Measurements from ENCODE around the gene CHN1. TPM values are rescaled to one million over a fixed set of nuclear protein-coding genes. Genes with fewer than 3 reads are reported as not detected.

The CHN1 gene
- total RNA-seq, 1 donor from 2014 or later = 61.0 TPM

GRCh38 chr2:174874085-174874484 lies 131.1 kb downstream of the CHN1 start:
- H3K36me3 Mint-ChIP-seq (ENCODE audit: low read depth) = peaks cover 14% of the 10 kb centered on the region
- H3K4me3 Mint-ChIP-seq = no peak overlapping the region
- peaks cover 7% of the 10 kb centered on the region for H3K4me1 Mint-ChIP-seq
- H3K27ac Mint-ChIP-seq (ENCODE audit: unreplicated experiment) = no peak overlapping the region
- no peak for DNase-seq (ENCODE audit: low read depth, low spot score)
- TF ChIP-seq, protein P1, sequence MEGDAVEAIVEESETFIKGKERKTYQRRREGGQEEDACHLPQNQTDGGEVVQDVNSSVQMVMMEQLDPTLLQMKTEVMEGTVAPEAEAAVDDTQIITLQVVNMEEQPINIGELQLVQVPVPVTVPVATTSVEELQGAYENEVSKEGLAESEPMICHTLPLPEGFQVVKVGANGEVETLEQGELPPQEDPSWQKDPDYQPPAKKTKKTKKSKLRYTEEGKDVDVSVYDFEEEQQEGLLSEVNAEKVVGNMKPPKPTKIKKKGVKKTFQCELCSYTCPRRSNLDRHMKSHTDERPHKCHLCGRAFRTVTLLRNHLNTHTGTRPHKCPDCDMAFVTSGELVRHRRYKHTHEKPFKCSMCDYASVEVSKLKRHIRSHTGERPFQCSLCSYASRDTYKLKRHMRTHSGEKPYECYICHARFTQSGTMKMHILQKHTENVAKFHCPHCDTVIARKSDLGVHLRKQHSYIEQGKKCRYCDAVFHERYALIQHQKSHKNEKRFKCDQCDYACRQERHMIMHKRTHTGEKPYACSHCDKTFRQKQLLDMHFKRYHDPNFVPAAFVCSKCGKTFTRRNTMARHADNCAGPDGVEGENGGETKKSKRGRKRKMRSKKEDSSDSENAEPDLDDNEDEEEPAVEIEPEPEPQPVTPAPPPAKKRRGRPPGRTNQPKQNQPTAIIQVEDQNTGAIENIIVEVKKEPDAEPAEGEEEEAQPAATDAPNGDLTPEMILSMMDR (conservative IDR thresholded peaks at IDR 0.05) = no peak
- no peaks in the 10 kb centered on the region for H3K27me3 Mint-ChIP-seq (ENCODE audit: low read depth)
- H3K9me3 Mint-ChIP-seq = no peaks in the 10 kb centered on the region

GRCh38 chr2:174873471-174873870 lies 131.7 kb downstream of the CHN1 start:
- Mint-ChIP-seq H3K4me3 (no peak overlapping the region), H3K27me3 (ENCODE audit: low read depth) (no peaks in the 10 kb centered on the region), H3K36me3 (ENCODE audit: low read depth) (peaks cover 14% of the 10 kb centered on the region), H3K27ac (ENCODE audit: unreplicated experiment) (no peak overlapping the region), H3K4me1 (peaks cover 7% of the 10 kb centered on the region), H3K9me3 (no peaks in the 10 kb centered on the region)
- no peak for DNase-seq (ENCODE audit: low read depth, low spot score)
- TF ChIP-seq, protein P1 (conservative IDR thresholded peaks at IDR 0.05) = no peak

- peaks cover 9% of the 10 kb centered on the region for H3K4me1 Mint-ChIP-seq
- H3K27ac Mint-ChIP-seq (ENCODE audit: unreplicated experiment) = no peak overlapping the region
- TF ChIP-seq, protein P1 (conservative IDR thresholded peaks at IDR 0.05) = no peak
- H3K36me3 Mint-ChIP-seq (ENCODE audit: low read depth) = peaks cover 13% of the 10 kb centered on the region
- no peaks in the 10 kb centered on the region for H3K27me3 Mint-ChIP-seq (ENCODE audit: low read depth)
- H3K9me3 Mint-ChIP-seq = no peaks in the 10 kb centered on the region
- no peak overlapping the region for H3K4me3 Mint-ChIP-seq
- no peak for DNase-seq (ENCODE audit: low read depth, low spot score)
Observed at GRCh38 chr2:174870787-174871186, 134.4 kb downstream of the CHN1 start.

- no peak overlapping the region for H3K27ac Mint-ChIP-seq (ENCODE audit: unreplicated experiment)
- TF ChIP-seq, protein P1 (conservative IDR thresholded peaks at IDR 0.05) = no peak
- peaks cover 17% of the 10 kb centered on the region for H3K4me1 Mint-ChIP-seq
- H3K36me3 Mint-ChIP-seq (ENCODE audit: low read depth) = peaks cover 11% of the 10 kb centered on the region
- H3K27me3 Mint-ChIP-seq (ENCODE audit: low read depth) = no peaks in the 10 kb centered on the region
- DNase-seq (ENCODE audit: low read depth, low spot score) = no peak
- no peaks in the 10 kb centered on the region for H3K9me3 Mint-ChIP-seq
- H3K4me3 Mint-ChIP-seq = no peak overlapping the region
Observed at GRCh38 chr2:174868878-174869277, 136.3 kb downstream of the CHN1 start.

GRCh38 chr2:174866421-174866820 lies 138.8 kb downstream of the CHN1 start:
- H3K27me3 Mint-ChIP-seq (ENCODE audit: low read depth) = no peaks in the 10 kb centered on the region
- H3K9me3 Mint-ChIP-seq = no peaks in the 10 kb centered on the region
- H3K36me3 Mint-ChIP-seq (ENCODE audit: low read depth) = peaks cover 7% of the 10 kb centered on the region
- H3K27ac Mint-ChIP-seq (ENCODE audit: unreplicated experiment) = no peak overlapping the region
- H3K4me3 Mint-ChIP-seq = no peak overlapping the region
- H3K4me1 Mint-ChIP-seq = peaks cover 9% of the 10 kb centered on the region
- no peak for DNase-seq (ENCODE audit: low read depth, low spot score)
- TF ChIP-seq, protein P1 (conservative IDR thresholded peaks at IDR 0.05) = no peak

- H3K27ac Mint-ChIP-seq (ENCODE audit: unreplicated experiment) = no peak overlapping the region
Observed at GRCh38 chr2:174863183-174863582, 142.0 kb downstream of the CHN1 start.

More at GRCh38 chr2:174863183-174863582, 142.0 kb downstream of the CHN1 start:
- no peak for DNase-seq (ENCODE audit: low read depth, low spot score)
- Mint-ChIP-seq H3K9me3 (no peaks in the 10 kb centered on the region), H3K4me1 (peaks cover 15% of the 10 kb centered on the region), H3K4me3 (no peak overlapping the region), H3K36me3 (ENCODE audit: low read depth) (no peaks in the 10 kb centered on the region), H3K27me3 (ENCODE audit: low read depth) (no peaks in the 10 kb centered on the region)
- TF ChIP-seq, protein P1 (conservative IDR thresholded peaks at IDR 0.05) = no peak

All from neural crest cell (in vitro differentiated cells).